Spinal cord (tissue), 10 donors: Measurements from ENCODE around the gene C1GALT1C1L. TPM values are rescaled to one million over a fixed set of nuclear protein-coding genes. Genes with fewer than 3 reads are reported as not detected.
"Not testable (repeated sequence)": the region's sequence is repeated elsewhere in the genome, so short reads cannot be mapped to it uniquely, and the experiment has no call there.

Experiments used
- DNase-seq, 6 donors: peaks; one replicate each; pipeline versions ENCODE4 v3.0.0 to v3.0.0-alpha.2; 2013 to 2015; ENCODE audit warnings: low spot score in 6 of 6, low read depth in 4 of 6
- H3K27ac ChIP-seq: one replicate; pipeline ENCODE4 v1.5.1; 2013; ENCODE audit warnings: low read depth, low read length, control low read depth
- H3K27me3 ChIP-seq: one replicate; pipeline ENCODE4 v1.6.1; 2013; ENCODE audit warnings: low read length; ENCODE audit not compliant: control insufficient read depth, insufficient read depth
- H3K36me3 ChIP-seq: one replicate; pipeline ENCODE4 v1.6.1; 2013; ENCODE audit warnings: low read length; ENCODE audit not compliant: control insufficient read depth, insufficient read depth
- H3K4me1 ChIP-seq: one replicate; pipeline ENCODE4 v1.6.1; 2013; ENCODE audit warnings: low read length; ENCODE audit not compliant: control insufficient read depth, insufficient read depth
- H3K4me3 ChIP-seq: one replicate; pipeline ENCODE4 v1.5.1; 2013; ENCODE audit warnings: low read depth, low read length, control low read depth
- H3K9me3 ChIP-seq: one replicate; pipeline ENCODE4 v1.6.1; 2013; ENCODE audit warnings: low read length; ENCODE audit not compliant: control insufficient read depth, insufficient read depth
- WGBS: methylation state at CpG from one replicate; pipeline ENCODE4 v1.1.5; 2013; ENCODE audit warnings: missing lambda C conversion rate; ENCODE audit not compliant: insufficient coverage; 5-methylcytosine and 5-hydroxymethylcytosine counted together
- polyA plus RNA-seq, 2 donors: library from polyadenylated mRNA; unstranded; fragments of 120-200 nt; gene quantifications; one replicate each; pipeline ENCODE4 v1.2.1, GENCODE V29; 2013; ENCODE audit not compliant: insufficient read length in 2 of 2
- total RNA-seq, 2 donors: library from RNA; depleted of rRNA in 1 of 2; stranded (reverse); fragments of 120-200 nt in 1 of 2; fragments of >200 nt in 1 of 2; gene quantifications; one replicate each; pipeline versions ENCODE4 v1.2.3 to v1.2.4, GENCODE V29; 2013 to 2014
- donor health status: healthy.

The C1GALT1C1L gene
- total and polyA plus RNA-seq, 4 donors = 1.2 to 2.3 (median 1.6) TPM

DNA sequence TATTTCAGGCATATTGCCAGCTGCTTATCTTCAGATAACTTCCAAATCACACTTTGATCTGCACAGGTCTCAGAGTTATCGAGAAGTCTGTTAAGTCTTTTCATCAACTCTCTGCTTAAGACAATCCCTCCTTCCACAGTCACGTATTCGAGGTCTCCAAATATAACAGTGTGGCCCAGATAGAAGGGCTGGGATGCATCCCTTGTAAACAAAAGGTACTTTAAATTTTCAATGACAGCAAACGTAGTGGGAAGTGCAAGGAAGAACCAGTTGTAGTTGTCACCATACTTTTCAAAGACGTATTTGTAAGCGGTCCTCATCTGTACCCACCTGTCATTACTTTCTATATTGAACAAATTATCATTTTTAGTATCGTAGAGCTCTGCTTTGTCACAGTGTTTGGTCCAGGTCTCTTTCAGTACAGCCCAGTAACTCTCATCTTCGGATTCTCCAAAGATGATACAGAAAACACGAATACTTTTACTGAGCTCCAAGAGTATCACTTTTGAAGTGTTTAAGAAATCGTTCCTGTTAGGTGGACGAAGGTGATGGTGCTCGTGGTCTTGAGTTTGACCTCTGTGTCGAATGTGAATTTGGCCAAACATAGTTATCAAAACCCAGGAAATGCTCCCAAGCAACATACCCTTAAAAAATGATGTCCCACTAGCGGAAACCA is 445 bp downstream of the C1GALT1C1L start:
- H3K27me3 ChIP-seq = no peaks in the 10 kb centered on the region
- no peaks in the 10 kb centered on the region for H3K36me3 ChIP-seq
- peak overlapping the region; percentile 41 for H3K4me3 ChIP-seq
- no peaks in the 10 kb centered on the region for H3K4me1 ChIP-seq
- no peaks in the 10 kb centered on the region for H3K9me3 ChIP-seq
- 72% methylated on average over 5 of the region's 14 CpGs for WGBS
- H3K27ac ChIP-seq = no peak overlapping the region
- DNase-seq = peak in 3 of 6 donors; percentile 1 to 12 (median 9)

DNA sequence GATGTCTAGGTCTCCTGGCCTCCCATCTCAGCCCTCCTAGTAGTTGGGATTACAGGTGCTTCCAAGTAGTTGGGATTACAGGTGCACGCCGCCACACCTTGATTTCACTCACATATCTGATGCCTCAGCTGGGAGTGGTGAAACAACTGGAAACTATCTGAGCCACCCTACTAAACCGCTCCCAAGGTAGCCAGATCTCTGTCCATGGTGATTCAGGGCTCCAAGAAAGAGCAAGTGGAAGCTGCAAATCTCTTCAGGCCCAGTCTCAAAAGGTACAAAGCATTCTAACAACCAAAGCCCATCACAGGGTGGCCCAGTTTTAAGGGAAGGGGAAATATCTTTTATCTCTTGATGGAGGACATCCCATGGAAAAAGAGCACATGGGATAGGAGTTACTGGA is 19.0 kb downstream of the C1GALT1C1L start:
- DNase-seq = no peak
- Histone ChIP-seq H3K27ac (no peak overlapping the region), H3K4me3 (no peak overlapping the region), H3K36me3 (no peaks in the 10 kb centered on the region), H3K27me3 (no peaks in the 10 kb centered on the region), H3K4me1 (no peaks in the 10 kb centered on the region), H3K9me3 (no peaks in the 10 kb centered on the region)
- 80% methylated on average over 1 of the region's 3 CpGs for WGBS

- H3K9me3 ChIP-seq = no peaks in the 10 kb centered on the region
- H3K36me3 ChIP-seq = no peaks in the 10 kb centered on the region
- H3K4me1 ChIP-seq = no peaks in the 10 kb centered on the region
- no peak overlapping the region for H3K27ac ChIP-seq
- 69% methylated on average over 2 of the region's 2 CpGs for WGBS
- no peaks in the 10 kb centered on the region for H3K27me3 ChIP-seq
- no peak overlapping the region for H3K4me3 ChIP-seq
- DNase-seq = no peak
These were observed 22.7 kb downstream of the C1GALT1C1L start for GRCh38 chr2:43653506-43653905.

DNA sequence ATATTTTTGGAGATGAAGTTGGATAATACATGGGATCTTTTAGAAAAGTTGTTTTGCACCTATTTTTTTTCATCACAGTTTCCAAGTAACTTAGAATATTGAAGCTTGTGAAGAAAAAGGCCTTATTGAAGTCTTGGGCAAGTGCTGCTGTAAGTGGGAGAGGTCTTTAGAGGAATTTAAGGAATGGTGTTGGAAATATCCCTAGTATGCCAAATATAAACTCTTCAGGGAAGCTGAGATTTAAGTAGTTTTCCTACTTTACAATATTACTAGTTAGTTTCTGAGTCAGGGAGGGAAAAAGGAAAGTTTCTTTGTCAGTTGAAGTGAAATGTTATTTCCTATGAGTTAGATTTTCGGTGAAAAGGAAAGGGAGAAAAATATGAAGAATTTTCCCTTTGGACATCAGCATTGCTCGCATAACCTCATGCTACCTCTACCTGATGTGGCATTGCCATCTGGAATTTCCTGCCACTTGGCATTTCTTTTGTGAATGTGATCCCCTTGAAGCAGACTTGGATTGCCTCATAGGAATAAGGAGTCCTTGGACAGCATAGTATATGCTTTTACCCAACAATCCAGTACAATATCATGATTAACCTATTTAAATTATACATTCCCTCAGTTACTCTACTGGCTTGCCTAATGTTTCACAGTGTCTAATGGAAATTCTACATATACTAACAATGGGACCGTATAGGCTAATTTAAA is 27.1 kb downstream of the C1GALT1C1L start:
- H3K4me1 ChIP-seq = no peaks in the 10 kb centered on the region
- peak in 1 of 6 donors; percentile 8 for DNase-seq
- no peaks in the 10 kb centered on the region for H3K36me3 ChIP-seq
- no peak overlapping the region for H3K27ac ChIP-seq
- H3K4me3 ChIP-seq = no peak overlapping the region
- H3K27me3 ChIP-seq = no peaks in the 10 kb centered on the region
- no peaks in the 10 kb centered on the region for H3K9me3 ChIP-seq
- WGBS = 100% methylated on average over 1 of the region's 3 CpGs

- no peak for DNase-seq
- H3K4me1 ChIP-seq = no peaks in the 10 kb centered on the region
- no peaks in the 10 kb centered on the region for H3K27me3 ChIP-seq
- H3K36me3 ChIP-seq = no peaks in the 10 kb centered on the region
- H3K4me3 ChIP-seq = no peak overlapping the region
- peaks cover 2% of the 10 kb centered on the region for H3K9me3 ChIP-seq
- no peak overlapping the region for H3K27ac ChIP-seq
- no CpG with 5 or more reads among the region's 1 CpG for WGBS
These were observed 32.5 kb downstream of the C1GALT1C1L start for GRCh38 chr2:43643680-43644079.

GRCh38 chr2:43642363-43642762 is 33.9 kb downstream of the C1GALT1C1L start:
- Histone ChIP-seq H3K27me3 (peaks cover 5% of the 10 kb centered on the region), H3K36me3 (no peaks in the 10 kb centered on the region), H3K4me3 (no peak overlapping the region), H3K9me3 (peaks cover 2% of the 10 kb centered on the region), H3K27ac (no peak overlapping the region), H3K4me1 (no peaks in the 10 kb centered on the region)
- no peak for DNase-seq
- 40% methylated on average over 1 of the region's 2 CpGs for WGBS

DNA sequence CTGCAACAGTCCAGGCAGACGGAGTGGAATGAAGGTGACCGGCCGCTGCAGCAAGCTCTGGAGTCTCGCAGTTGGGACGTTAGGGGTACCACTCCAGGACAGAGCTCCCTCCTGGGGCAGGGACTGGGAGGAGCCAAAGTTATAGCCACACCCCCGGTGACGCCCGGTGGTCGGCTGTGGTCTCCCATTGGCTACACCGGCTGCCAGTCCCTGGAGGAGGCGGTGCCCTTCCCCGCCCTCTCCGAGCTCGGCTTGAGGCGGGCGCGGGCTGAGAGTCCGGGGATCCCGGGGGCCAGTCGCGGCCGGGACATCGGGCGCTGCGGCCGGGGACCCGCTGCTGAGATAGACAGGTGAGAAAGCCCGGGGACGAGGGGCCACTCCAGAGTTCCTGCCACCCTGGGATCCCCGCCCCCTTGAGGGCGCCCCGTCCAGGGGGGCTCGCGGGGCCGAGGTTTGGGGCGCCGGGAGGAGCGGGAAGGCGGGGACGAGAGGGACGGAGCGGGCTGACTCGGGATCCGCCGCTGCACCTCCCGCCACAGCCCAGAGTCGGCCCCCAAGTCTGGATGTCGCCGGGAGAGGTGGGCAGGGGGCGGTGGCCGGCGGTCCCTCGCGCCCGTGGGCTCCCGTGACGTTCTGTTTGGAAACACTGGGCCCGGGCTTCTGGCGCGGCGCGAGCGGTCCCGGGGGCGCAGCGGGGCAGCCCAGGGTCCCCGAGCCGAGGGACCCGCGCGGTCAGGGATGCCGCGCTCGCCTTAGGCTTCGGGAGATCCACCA is 39.0 kb downstream of the C1GALT1C1L start, which contains the start of gene PLEKHH2:
Gene PLEKHH2, plus strand, starts transcription at position 231 of the 774 bp plus-strand sequence. CDS start 7,414 bp downstream, outside the sequence.
- Histone ChIP-seq H3K27ac (peak within 1 kb of the TSS; percentile 13), H3K27me3 (peaks cover 15% of the 10 kb centered on the region)
- under 1% methylated on average over 75 of the region's 75 CpGs for WGBS

GRCh38 chr2:43636621-43637020 is 39.6 kb downstream of the C1GALT1C1L start:
- Histone ChIP-seq H3K27me3 (peaks cover 15% of the 10 kb centered on the region), H3K4me1 (peaks cover 7% of the 10 kb centered on the region), H3K36me3 (no peaks in the 10 kb centered on the region), H3K27ac (no peak overlapping the region), H3K9me3 (peaks cover 2% of the 10 kb centered on the region), H3K4me3 (peak overlapping the region; percentile 57)
- WGBS = 33% methylated on average over 10 of the region's 10 CpGs
- DNase-seq = no peak

More for the DNA sequence above, 39.0 kb downstream of the C1GALT1C1L start, which contains the start of gene PLEKHH2:
- peak; percentile 15 to 94 (median 73) for DNase-seq
- peaks cover 7% of the 10 kb centered on the region for H3K4me1 ChIP-seq
- H3K4me3 ChIP-seq = peak within 1 kb of the TSS; percentile 57
- peaks cover 2% of the 10 kb centered on the region for H3K9me3 ChIP-seq
- H3K36me3 ChIP-seq = no peaks in the 10 kb centered on the region

- H3K27ac ChIP-seq, H3K4me1 ChIP-seq, H3K9me3 ChIP-seq, DNase-seq, H3K4me3 ChIP-seq, H3K36me3 ChIP-seq: not testable (repeated sequence)
- peaks cover 15% of the 10 kb centered on the region for H3K27me3 ChIP-seq
- WGBS = 99% methylated on average over 8 of the region's 12 CpGs
These were observed 40.1 kb downstream of the C1GALT1C1L start for GRCh38 chr2:43636153-43636552.
